HL-60 (cell line): Measurements from ENCODE around the gene PIH1D1.

Experiments used
- CTCF ChIP-seq: IDR thresholded peaks from one replicate; pipeline ENCODE4 v1.5.1; 2011; ENCODE audit warnings: low read length, control low read depth, inconsistent platforms; ENCODE audit not compliant: insufficient read depth
- POLR2AphosphoS5 ChIP-seq: IDR thresholded peaks from 2 replicates; pipeline ENCODE4 v1.6.1; 2012; ENCODE audit warnings: low read depth
- REST ChIP-seq: IDR thresholded peaks from 2 replicates; pipeline ENCODE4 v1.6.1; 2012; ENCODE audit warnings: low read depth; ENCODE audit not compliant: insufficient replicate concordance

GRCh38 chr19:49418511-49418910 lies 33.1 kb downstream of the PIH1D1 start:
- TF ChIP-seq CTCF (no peak), POLR2AphosphoS5 (no peak), REST (no peak)
